Measurements from ENCODE around the gene ATP2A1.

ATP2A1 gene

DNA sequence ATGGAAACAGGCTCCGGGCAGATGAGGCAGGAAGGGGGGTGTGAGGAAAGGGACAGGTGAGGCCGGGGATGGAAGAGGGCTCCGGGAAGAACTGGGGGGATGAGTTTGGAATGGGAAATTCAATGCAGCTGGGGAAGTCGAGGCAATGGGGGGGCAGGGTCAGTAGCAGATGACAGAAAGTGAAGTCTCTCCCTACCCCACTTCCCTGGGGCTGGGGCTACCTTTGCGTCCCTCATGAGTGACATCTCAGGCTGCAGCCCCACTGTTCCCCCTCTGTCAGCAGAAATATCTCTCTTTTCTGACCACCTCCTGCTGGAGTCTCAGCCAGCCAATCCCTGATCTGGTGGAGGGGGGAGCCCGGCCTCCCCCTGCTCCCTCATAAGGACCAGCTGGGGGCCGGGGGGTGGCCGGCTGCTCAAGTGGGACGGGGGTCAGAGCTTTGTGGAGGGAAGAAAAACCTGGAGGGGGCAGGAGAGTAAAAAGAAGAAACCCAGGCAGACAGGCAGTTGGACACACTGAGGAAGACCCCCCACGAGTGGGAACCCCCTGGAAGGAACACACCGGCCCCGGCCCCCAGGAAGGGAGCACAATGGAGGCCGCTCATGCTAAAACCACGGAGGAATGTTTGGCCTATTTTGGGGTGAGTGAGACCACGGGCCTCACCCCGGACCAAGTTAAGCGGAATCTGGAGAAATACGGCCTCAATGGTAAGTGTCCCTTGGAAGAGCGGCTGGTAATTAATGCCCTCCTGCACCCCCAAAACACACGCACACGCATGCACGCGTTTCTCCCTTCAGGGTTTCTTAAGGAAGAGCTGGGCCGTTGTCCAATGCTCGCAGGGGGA lies at the start of gene ATP2A1:
Gene ATP2A1, plus strand, starts transcription at position 406 of the 844 bp plus-strand sequence. Its CDS starts 184 bp downstream, at position 590.
- no peak for DNase-seq (ENCODE audit: low read depth)

DNA sequence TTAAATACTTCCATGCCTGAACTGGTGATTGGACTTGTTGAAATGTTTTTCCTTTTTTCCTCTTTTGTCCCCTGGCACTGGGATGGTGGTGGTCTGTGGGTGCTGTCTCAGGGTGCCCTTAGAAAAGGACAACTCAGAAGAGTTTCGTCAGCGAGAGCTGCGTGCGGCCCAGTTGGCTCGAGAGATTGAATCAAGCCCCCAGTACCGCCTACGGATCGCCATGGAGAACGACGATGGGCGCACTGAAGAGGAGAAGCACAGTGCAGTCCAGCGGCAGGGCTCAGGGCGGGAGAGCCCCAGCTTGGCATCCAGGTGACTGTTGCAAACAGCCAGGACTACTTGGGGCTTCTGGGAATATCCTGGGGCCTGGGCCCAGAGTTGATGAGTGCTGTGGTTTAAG lies 48.5 kb upstream of the ATP2A1 start:
- no peak for DNase-seq (ENCODE audit: low read depth)

DNA sequence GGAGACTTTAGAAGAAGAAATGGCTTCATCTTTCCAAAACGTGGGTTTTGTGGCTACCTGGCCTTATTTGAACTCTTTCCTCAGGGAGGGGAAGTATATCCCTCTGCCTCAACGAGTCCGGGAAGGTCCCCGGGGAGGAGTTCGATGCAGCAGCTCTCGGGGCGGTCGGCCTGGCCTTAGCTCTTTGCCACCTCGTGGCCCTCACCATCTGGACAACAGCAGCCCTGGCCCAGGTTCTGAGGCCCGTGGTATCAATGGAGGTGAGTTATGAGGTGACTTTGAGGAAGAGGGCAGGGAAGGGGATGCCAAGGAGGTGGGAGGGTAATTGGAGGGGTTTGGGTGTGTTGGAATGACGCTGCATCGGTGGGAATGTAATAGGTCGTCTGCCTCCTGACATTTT lies 47.8 kb upstream of the ATP2A1 start:
- DNase-seq (ENCODE audit: low read depth), result no peak

DNA sequence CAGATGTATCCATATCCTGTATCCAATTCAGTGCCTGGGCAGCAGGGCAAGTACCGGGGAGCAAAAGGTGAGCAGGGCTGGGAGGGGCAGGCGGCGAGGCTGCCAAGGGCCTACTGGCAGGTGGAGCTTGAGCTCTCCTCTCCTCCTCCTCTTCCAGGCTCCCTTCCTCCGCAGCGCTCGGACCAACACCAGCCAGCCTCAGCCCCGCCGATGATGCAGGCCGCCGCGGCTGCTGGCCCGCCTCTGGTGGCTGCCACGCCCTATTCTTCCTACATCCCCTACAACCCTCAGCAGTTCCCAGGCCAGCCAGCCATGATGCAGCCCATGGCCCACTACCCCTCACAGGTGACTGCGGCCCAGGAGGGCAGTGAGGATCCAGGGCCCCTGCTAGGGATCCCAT lies 43.9 kb upstream of the ATP2A1 start:
- no peak for DNase-seq (ENCODE audit: low read depth)

DNA sequence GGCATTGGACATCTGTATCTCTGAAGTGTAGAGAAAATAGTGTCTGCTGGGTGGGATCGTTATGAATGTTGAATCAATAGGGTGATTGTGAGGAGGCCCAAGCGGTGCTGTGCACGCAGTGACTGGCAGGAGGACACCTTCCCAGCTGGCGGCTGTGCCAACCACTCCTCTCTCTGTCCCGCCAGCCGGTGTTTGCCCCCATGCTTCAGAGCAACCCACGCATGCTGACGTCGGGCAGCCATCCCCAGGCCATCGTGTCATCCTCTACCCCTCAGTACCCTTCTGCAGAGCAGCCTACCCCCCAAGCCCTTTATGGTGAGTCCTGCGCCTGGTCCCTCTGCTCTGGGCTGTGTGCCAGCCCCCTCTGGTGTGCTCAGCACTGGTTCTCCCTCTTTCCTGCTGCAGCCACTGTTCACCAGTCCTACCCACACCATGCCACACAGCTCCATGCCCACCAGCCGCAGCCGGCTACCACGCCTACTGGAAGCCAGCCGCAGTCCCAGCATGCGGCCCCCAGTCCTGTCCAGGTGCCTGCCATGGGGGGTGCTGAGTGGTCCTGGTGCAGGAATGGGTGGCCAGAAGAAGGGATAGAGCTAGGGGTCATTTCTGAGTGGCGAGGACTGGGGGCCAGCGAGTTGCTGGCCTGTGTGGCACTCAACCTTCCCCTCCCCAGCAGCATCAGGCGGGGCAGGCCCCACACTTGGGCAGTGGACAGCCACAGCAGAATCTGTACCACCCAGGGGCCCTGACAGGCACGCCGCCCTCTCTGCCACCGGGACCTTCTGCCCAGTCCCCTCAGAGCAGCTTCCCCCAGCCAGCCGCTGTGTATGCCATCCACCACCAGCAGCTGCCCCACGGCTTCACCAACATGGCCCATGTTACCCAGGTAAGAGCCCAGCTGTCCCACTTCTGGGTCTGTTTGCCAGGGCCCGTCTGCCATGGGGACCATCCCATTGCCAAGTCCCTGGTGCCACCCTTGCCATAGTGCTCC lies 43.1 kb upstream of the ATP2A1 start:
- no peak for DNase-seq (ENCODE audit: low read depth)

DNA sequence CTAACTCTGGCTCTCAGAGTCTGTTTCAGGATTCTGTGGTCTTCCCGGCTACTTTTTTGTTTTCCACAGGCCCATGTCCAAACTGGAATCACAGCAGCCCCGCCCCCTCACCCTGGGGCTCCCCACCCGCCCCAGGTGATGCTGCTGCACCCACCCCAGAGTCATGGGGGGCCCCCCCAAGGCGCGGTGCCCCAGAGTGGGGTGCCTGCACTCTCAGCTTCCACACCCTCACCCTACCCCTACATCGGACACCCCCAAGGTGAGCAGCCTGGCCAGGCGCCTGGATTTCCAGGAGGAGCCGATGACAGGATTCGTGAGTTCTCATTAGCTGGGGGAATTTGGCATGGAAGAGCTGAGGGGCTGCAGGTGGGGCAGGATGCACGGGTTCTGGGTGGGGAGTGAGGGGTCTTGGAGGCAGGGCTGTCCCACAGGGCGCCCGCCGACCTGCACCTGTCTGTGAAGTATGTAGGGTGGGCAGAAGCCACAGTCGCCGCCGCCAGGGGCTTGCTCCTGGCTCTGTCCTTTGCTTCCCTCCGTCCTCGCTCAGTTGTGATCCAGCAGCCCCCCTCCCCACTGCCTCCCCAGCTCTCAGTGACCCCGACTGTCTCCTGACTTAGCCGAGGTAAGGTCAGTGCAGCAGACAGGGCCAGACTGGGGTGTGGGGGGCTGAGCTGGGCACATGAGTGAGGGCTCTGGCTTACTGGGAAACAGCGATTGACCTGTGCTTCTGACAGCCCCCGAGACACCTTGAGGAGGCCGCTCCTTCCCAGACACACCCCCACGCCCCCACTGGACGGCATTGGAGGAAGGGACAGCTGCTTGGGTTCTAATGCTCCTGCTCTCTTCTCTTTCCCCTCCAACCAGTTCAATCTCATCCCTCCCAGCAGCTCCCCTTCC lies 42.2 kb upstream of the ATP2A1 start:
- no peak for DNase-seq (ENCODE audit: low read depth)

DNA sequence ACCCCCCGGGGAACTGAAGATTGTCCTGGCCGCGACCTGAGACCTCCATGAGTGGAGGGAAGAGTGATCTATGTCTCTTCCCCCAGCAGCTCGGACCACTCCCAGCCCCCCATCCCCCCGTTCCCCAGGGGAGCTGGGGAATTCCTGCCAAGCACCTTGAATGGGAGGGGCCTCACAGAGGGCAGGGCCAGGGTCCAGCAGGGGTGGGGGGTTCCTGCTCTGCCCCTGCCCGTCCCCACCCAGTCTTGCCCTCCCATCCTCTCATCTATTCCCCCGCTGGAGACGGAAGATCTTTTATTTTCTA lies 41.6 kb upstream of the ATP2A1 start:
- DNase-seq (ENCODE audit: low read depth), result no peak

DNA sequence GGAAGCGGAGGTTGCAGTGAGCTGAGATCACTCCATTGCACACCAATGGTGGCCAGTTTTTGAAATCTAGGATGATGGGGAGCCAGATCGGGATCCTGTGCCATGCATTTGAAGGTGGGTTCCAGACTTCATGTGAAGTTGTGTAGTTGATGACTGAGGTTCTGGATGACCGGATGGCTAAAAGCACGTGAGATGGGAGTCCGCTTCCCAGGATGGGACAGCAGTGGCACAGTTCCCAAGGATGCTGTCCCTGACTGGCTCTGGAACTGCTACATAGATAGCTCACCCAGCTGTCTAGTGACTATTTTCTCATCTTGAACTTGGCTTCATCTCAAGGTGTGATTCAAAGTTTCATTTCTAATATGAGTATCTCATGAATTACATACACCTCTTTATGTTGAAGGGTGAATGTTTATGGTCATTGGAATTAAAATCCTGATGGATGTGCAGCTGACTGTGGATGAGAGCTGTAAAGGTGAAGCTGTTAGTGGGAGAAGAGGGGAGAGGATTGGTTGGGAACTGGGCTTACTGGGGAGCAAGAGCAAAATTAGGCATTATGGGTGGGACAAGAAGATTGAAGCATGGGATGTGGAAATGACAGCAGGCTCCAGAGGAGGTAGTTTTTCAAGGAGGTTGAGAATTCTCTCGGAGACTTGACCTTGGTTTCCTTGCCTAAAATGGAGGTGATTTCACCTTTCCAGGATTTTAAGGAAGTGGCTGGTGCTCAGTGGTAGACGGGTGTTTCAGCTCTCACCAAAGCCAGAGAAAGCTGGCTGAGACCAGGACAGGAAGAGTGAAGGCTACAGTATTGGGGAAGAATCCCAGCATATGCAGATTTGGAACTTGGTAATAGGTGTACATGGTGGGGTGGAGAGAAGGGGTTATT lies 40.4 kb upstream of the ATP2A1 start:
- DNase-seq (ENCODE audit: low read depth), result no peak

DNA sequence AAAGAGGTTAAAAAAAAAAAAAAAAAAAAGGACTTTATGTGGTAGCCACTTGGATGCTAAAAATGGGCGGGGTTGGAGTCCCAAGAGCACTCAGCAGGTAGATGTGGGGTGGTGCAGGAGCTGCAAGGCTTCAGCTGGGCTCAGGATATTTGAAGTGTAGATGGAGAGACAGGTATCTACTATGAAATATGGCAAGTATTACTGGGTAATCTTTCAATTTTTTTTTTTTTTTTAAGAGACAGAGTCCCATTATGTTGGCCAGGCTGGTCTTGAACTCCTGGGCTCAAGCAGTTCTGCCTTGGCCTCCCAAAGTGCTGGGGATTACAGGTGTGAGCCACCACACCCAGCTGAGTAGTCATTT lies 39.8 kb upstream of the ATP2A1 start:
- no peak for DNase-seq (ENCODE audit: low read depth)

DNA sequence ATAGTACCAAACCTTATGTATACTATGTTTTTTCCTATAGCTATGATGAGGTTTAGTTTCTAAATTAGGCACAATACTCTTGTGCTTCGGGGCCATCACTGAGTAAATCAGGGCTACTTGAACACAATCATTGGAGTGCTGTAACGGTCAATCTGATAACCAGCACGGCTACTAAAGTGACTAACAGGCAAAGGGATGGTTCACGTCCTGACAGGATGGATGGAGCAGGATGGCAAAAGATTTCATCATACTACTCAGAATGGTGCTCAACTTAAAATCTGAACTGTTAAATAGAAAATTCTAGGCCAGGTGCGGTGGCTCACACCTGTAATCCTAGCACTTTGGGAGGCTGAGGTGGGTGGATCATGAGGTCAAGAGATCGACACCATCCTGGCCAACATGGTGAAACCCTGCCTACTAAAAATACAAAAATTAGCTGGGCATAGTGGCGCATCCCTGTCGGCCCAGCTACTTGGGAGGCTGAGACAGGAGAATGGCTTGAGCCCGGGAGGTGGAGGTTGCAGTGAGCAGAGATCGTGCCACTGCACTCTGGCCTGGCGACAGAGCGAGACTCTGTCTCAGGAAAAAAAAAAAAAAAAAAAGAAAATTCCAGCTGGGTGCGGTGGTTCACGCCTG lies 39.2 kb upstream of the ATP2A1 start:
- DNase-seq (ENCODE audit: low read depth), result no peak

DNA sequence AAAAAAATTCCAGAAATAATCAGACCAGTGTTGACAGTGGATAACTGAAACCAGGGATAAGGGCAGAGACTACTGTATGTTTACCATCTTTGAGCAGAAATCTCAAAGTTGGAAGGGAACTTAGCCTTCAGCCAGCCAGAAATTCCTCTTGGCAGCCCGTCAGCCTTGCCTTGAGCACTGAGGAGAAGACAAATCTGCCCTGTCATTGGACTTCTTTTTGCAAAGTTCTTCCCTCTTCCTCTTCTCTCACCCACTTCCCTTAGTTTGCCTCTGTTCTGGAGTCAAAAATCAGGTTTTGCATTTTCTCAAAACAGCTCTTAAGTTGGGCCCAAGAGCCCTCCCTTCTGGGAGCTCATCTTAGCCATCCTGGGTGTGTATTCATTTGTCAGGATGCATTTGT lies 38.4 kb upstream of the ATP2A1 start:
- DNase-seq (ENCODE audit: low read depth), result no peak

DNA sequence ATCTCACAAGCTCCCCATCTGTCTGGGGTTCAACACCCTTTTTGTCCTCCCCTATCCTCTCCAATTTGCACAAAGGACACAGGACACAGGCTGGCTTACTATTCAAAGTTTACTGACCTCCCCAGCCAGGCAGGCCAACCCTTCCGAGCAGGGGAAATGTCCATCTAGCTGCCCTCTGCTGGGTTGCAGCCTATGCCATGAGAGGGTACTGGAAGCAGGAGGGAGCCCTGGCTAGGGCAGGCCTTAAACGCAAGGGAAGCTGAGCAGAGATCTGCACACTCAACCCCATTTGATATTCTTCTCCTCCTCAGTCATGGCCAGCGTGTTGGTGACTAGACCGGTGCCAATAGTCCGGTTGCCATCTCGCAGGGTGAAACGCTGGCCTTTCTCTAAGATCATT lies 35.6 kb upstream of the ATP2A1 start:
- no peak for DNase-seq (ENCODE audit: low read depth)

DNA sequence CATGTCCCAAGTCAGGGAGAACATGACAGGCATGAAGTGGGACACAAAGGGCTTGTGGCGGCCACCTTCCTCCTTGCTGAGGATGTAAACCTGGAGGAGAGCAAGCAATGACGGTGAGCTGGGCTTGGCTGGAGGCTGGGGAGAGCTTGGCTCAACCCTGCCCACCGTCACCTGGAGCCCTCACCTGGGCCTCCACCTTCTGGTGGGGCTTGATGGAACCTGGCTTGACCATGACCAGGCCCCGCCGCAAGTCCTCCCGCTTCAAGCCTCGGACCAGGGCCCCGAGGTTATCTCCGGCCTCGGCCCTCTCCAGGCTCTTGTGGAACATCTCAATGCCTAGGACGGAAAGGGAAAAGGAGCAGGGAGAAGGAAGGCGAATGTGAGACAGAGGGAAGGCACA lies 34.5 kb upstream of the ATP2A1 start:
- DNase-seq (ENCODE audit: low read depth), result no peak

DNA sequence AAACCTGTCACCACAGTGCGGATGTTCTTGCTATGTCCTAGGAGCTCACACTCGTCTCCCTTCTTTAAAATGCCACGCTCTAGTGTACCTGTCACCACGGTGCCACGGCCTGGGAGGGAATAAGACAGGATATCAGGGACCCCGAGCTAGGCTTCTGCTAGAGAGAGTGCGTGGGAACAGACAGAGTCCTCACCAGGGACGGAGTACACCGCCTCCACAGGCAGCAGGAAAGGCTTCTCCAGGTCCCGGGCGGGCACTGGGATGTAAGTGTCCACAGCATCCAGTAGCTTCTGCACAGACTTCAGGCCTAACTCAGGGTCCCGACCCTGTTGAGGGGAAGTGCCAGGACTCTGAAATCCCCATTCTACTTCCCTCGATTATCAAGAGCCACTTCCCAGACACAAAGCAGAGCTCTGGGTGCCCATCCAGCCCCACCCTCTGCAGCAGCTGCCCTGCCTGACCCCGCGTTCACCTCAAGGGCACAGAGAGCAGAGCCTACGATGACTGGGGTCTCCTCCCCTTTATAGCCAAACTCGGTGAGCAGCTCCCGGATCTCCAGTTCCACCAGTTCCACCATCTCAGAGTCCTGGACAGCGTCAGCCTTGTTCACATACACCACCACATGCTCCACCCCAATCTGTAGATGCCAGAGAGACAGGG lies 33.9 kb upstream of the ATP2A1 start:
- DNase-seq (ENCODE audit: low read depth), result no peak

DNA sequence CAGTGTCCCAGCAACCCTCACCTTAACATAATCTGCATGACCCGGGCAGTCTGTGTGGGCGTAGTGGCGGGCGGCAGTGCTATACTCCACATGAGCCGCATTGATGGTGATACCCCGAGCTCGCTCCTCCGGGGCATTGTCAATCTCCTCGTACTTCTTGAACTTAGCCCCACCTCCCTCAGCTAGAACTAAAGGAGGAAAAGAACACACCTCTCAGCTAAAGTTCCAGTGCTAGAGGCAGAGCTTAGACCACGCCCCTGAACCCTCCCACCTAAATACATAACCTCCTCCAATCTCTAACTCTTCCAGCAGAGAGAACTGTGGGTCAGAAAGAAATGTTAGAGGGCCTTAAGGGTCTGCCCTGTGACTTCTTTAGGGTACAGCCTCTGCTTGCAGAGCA lies 33.0 kb upstream of the ATP2A1 start:
- DNase-seq (ENCODE audit: low read depth), result no peak

DNA sequence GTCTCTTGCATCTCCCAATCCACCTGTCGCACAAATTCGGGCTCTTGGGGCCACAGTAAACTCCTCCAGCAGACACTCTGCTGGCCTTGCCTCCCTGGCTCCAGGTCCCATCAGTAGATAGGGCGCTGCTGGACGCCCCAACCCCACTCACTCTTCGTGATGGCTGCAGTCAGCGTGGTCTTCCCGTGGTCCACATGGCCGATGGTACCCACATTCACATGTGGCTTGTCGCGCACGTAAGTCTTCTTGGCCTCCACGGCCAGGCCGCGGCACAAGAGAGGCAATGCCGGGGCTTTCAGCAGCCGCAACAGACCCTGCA lies 32.6 kb upstream of the ATP2A1 start:
- DNase-seq (ENCODE audit: low read depth), result no peak

DNA sequence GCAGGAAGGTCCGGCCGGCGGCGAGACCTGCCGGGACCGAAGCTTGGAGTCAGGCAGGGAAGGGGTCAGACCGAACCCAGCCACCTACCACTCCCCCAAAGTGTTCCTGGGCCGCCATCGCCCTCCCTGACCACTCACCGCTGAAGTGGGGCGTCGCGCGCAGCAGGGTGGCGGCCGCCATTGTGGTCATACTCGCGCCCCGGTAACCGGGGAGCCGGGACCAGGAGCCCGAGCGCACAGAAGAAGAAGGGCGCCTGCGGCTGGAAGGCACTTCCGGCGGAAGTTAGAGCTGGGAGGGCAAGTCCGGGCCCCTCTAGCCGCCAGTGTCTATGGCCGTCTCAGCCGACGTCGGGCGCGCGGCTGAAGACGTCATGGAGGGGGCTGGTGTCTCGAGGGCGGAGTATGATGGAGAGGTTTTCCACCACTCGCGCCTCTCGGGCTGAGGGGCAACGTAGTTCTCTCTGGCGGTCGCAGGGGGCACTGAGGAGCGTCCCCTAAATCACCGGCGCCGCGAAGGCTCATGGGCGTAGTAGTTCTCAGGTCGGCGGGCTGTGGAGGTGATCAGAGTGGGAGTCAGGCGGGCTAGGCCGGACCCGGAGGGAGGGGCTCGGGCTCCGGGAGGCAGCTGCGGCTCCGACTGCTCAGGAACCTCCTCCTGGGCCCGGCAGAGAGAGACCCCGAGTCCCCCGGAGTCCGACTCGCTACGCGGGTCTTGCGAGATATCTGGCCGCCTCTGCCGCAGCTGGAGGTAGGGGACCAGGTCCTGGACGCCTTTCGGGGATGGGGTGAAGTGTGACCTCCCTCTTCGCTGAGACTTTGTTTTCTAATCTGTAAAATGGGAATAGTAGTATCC lies 32.0 kb upstream of the ATP2A1 start, which contains the start of gene TUFM:
Gene TUFM, minus strand, starts transcription at position 269 of the 853 bp plus-strand sequence. Its CDS starts 79 bp downstream, at position 190.
- DNase-seq (ENCODE audit: low read depth), result peak; percentile 92

DNA sequence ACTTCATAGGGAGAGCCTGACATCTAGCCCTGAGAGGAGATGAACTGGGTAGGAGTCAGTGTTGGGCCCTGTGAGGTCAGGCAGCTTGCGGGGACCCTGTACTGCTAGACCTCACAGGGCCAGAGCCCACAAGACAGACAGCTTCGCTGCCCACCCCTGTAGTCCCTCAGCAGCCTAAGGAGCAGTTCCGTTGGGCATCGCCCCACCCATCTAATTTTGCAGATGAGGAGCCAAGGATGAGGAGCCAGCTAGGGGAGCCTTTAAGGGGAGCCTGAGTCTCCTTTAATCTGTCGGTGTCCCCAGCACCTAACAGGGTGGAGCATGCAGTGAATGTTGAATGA lies 31.4 kb upstream of the ATP2A1 start:
- DNase-seq (ENCODE audit: low read depth), result no peak

DNA sequence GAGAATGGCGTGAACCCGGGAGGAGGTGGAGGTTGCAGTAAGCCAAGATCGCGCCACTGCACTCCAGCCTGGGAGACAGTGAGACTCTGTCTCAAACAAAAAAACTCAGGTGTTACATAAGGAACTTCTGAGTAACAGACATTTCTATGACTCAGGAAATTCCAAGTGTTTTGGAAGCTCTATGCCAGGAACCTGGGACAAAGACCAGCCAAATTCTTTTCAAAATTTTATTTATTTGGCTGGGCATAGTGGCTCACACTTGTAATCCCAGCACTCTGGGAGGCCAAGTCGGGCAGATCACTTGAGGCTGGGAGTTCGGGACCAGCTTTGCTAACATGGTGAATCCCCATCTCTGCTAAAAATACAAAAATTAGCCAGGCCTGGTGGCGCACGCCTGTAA lies 19.9 kb upstream of the ATP2A1 start:
- DNase-seq (ENCODE audit: low read depth), result no peak

Data from stimulated activated CD8-positive, alpha-beta memory T cell treated with anti-CD3 and anti-CD28 coated beads, Interleukin-15, amount 100 ng/mL, for 1 hour (primary cell).